IMR-90 (cell line): ENCODE results near the gene PPT2. TPM values are rescaled to one million over a fixed set of nuclear protein-coding genes. Genes with fewer than 3 reads are reported as not detected.

Experiments
- ATAC-seq: fragments of 200-7000 bp; cut with Tn5 transposase; 2 replicates; pipeline ENCODE4 v1.9.1; 2020; ENCODE audit warnings: low read depth, mild to moderate bottlenecking, moderate library complexity
- BruUV-seq: library from RNA; stranded (reverse); fragments of 400-500 nt; replicated peaks from 2 replicates; lab custom pipeline; 2021; lab: Mats Ljungman, UMichigan
- CTCF ChIA-PET: fragments of 300-600 bp; formaldehyde crosslinking; extraction: SDS; loops from one replicate; lab custom pipeline; 2021; ENCODE audit warnings: antibody characterized with exemption; lab: Yijun Ruan, JAX
- POLR2A ChIA-PET: fragments of 300-600 bp; sonication (Branson Sonifier 250); formaldehyde crosslinking; loops from one replicate; lab custom pipeline; 2022; ENCODE audit warnings: antibody characterized with exemption; ENCODE audit not compliant: unreplicated experiment; lab: Charles Lee
- DNase-seq: peaks from one replicate; pipeline ENCODE4 v3.0.0; 2013
- H2AFZ ChIP-seq: replicated peaks from 2 replicates; pipeline ENCODE3; 2013; ENCODE audit warnings: low read length, mild to moderate bottlenecking; ENCODE audit not compliant: poor library complexity
- H2AK5ac ChIP-seq: 2 replicates; pipeline ENCODE4 v1.6.1; 2013; ENCODE audit warnings: low read depth, low read length, inconsistent platforms
- H2AK9ac ChIP-seq: replicated peaks from 2 replicates; pipeline ENCODE3; 2013; ENCODE audit warnings: mild to moderate bottlenecking, low read depth, low read length, moderate library complexity; ENCODE audit not compliant: poor library complexity
- H2BK120ac ChIP-seq: 2 replicates; pipeline ENCODE4 v1.6.1; 2013; ENCODE audit warnings: low read depth, low read length, inconsistent platforms
- H2BK15ac ChIP-seq: 3 replicates; pipeline ENCODE4 v1.6.1; 2013; ENCODE audit warnings: low read depth, low read length, inconsistent platforms
- H2BK20ac ChIP-seq: 2 replicates; pipeline ENCODE4 v1.6.1; 2013; ENCODE audit warnings: low read depth, mild to moderate bottlenecking, inconsistent platforms, low read length, moderate library complexity
- H2BK5ac ChIP-seq: 2 replicates; pipeline ENCODE4 v1.6.1; 2013; ENCODE audit warnings: mild to moderate bottlenecking, low read depth, low read length, inconsistent platforms; ENCODE audit not compliant: poor library complexity, severe bottlenecking
- H3K14ac ChIP-seq: replicated peaks from 2 replicates; pipeline ENCODE4 v1.6.1; 2013; ENCODE audit warnings: low read depth, low read length, inconsistent platforms
- H3K18ac ChIP-seq: 2 replicates; pipeline ENCODE4 v1.6.1; 2013; ENCODE audit warnings: low read depth, low read length, control low read depth
- H3K23ac ChIP-seq: 2 replicates; pipeline ENCODE4 v1.6.1; 2013; ENCODE audit warnings: low read depth, low read length, inconsistent platforms
- H3K27ac ChIP-seq: 2 replicates; pipeline ENCODE4 v1.5.1; 2013; ENCODE audit warnings: mild to moderate bottlenecking, control low read depth, low read length; ENCODE audit not compliant: insufficient read depth
- H3K27me3 ChIP-seq: 2 replicates; pipeline ENCODE4 v1.6.1; 2013; ENCODE audit warnings: low read length; ENCODE audit not compliant: control insufficient read depth, insufficient read depth
- H3K36me3 ChIP-seq: 2 replicates; pipeline ENCODE4 v1.6.1; 2013; ENCODE audit warnings: low read length, mixed read lengths; ENCODE audit not compliant: control insufficient read depth, insufficient read depth
- H3K4ac ChIP-seq: 2 replicates; pipeline ENCODE4 v1.6.1; 2013; ENCODE audit warnings: low read depth, low read length, inconsistent platforms
- H3K4me1 ChIP-seq: 2 replicates; pipeline ENCODE4 v1.6.1; 2013; ENCODE audit warnings: low read length, mixed read lengths; ENCODE audit not compliant: control insufficient read depth, insufficient read depth
- H3K4me2 ChIP-seq: 2 replicates; pipeline ENCODE4 v1.6.1; 2013; ENCODE audit warnings: low read depth, mild to moderate bottlenecking, control low read depth, low read length, moderate library complexity
- H3K4me3 ChIP-seq: 2 replicates; pipeline ENCODE4 v1.5.1; 2013; ENCODE audit warnings: low read depth, mild to moderate bottlenecking, control low read depth, low read length, moderate library complexity; ENCODE audit not compliant: insufficient read depth
- H3K56ac ChIP-seq: 2 replicates; pipeline ENCODE4 v1.6.1; 2013; ENCODE audit warnings: low read length, inconsistent platforms; ENCODE audit not compliant: insufficient read depth; ENCODE audit errors: extremely low read depth
- H3K79me1 ChIP-seq, 2 experiments: 2 replicates each; pipeline ENCODE4 v1.6.1; 2013; ENCODE audit warnings: low read length in 2 of 2, inconsistent platforms in 1 of 2, low read depth in 1 of 2
- H3K9ac ChIP-seq: 2 replicates; pipeline ENCODE4 v1.6.1; 2013; ENCODE audit warnings: low read depth, low read length, control low read depth
- H3K9me1 ChIP-seq: 2 replicates; pipeline ENCODE4 v1.6.1; 2013; ENCODE audit warnings: low read length, inconsistent platforms; ENCODE audit not compliant: insufficient read depth
- H3K9me3 ChIP-seq: 2 replicates; pipeline ENCODE4 v1.6.1; 2013; ENCODE audit warnings: low read length; ENCODE audit not compliant: control insufficient read depth, insufficient read depth
- H4K20me1 ChIP-seq: 2 replicates; pipeline ENCODE4 v1.6.1; 2013; ENCODE audit warnings: low read length, inconsistent platforms; ENCODE audit not compliant: insufficient read depth
- H4K5ac ChIP-seq: 2 replicates; pipeline ENCODE4 v1.6.1; 2013; ENCODE audit warnings: mild to moderate bottlenecking, low read depth, low read length, control low read depth
- H4K8ac ChIP-seq, 2 experiments: 2 replicates each; pipeline ENCODE4 v1.6.1; 2013; ENCODE audit warnings: low read depth in 2 of 2, low read length in 2 of 2, control low read depth in 1 of 2, inconsistent platforms in 1 of 2
- H4K91ac ChIP-seq: 2 replicates; pipeline ENCODE4 v1.6.1; 2013; ENCODE audit warnings: low read depth, low read length, inconsistent platforms; ENCODE audit not compliant: insufficient read depth
- CEBPB ChIP-seq: IDR thresholded peaks from 2 replicates; pipeline ENCODE4 v1.6.1; 2012; ENCODE audit warnings: low read depth, low read length, improper control_type of control experiment
- MXI1 ChIP-seq: IDR thresholded peaks from 2 replicates; pipeline ENCODE4 v1.6.1; 2012; ENCODE audit warnings: low read depth, mild to moderate bottlenecking, low read length, moderate library complexity, borderline replicate concordance
- WGBS, 2 experiments: methylation state at CpG; one replicate each; pipeline versions ENCODE4 v1.1.5 to v1.1.7; 2013; ENCODE audit warnings: missing lambda C conversion rate in 2 of 2; ENCODE audit not compliant: insufficient read length in 1 of 2; ENCODE audit errors: extremely low coverage in 2 of 2; 5-methylcytosine and 5-hydroxymethylcytosine counted together
- dilution Hi-C: fragments of 300-500 bp; cut with HindIII; formaldehyde crosslinking; loops from one replicate; pipeline ENCODE4 v1.14.3; 2018; ENCODE audit warnings: low sequenced_read_pairs; ENCODE audit not compliant: unreplicated experiment
- in situ Hi-C: fragments of 300-500 bp; cut with MboI; formaldehyde crosslinking; loops from 3 replicates; pipeline ENCODE4 v1.14.3; 2019; ENCODE audit warnings: low sequenced_read_pairs, inconsistent platforms, mixed read lengths
- intact Hi-C: fragments of 100-400 bp; cut with micrococcal nuclease; formaldehyde crosslinking; loops from 2 replicates; pipeline ENCODE4 v1.10.0; 2022
- polyA plus RNA-seq, 3 experiments: library from polyadenylated mRNA; depleted of rRNA; stranded (reverse); fragments of >200 nt; gene quantifications; 2 replicates each; pipeline ENCODE4 v1.2.3, GENCODE V29; 2012; ENCODE audit warnings: low replicate concordance in 1 of 3
- total RNA-seq: library from RNA; depleted of rRNA; stranded (reverse); fragments of >200 nt; gene quantifications from 2 replicates; pipeline ENCODE4 v1.2.3, GENCODE V29; 2012

PPT2 gene
- total and polyA plus RNA-seq, 2 of the 4 experiments (the other 2 are of a cell fraction) = 3.2 to 16.2 TPM

GRCh38 chr6:32146287-32146686 lies 7.7 kb upstream of the PPT2 start:
- Histone ChIP-seq H2BK120ac (no peak overlapping the region), H2AFZ (no peak overlapping the region), H3K27me3 (peaks cover 27% of the 10 kb centered on the region), H3K4me3 (no peak overlapping the region), H3K56ac (no peak overlapping the region), H2AK9ac (no peak overlapping the region), H3K4ac (no peak overlapping the region), H3K9ac (0 out of 2 replicates have a peak overlapping the region, but pooled peaks have one; percentile 17), H2BK5ac (no peak overlapping the region), H3K14ac (no peak overlapping the region), H3K23ac (no peak overlapping the region), H3K4me2 (no peak overlapping the region), H4K5ac (no peak overlapping the region), H3K4me1 (peaks cover 4% of the 10 kb centered on the region; the same call in 1 of the 2 replicates), H3K18ac (no peak overlapping the region), H3K27ac (no peak overlapping the region), H4K91ac (no peak overlapping the region), H2AK5ac (no peak overlapping the region), H2BK20ac (peak overlapping the region; percentile 4; the same call in 1 of the 2 replicates), H4K20me1 (no peaks in the 10 kb centered on the region), H2BK15ac (no peak overlapping the region; the same call in 2 of the 3 replicates), H3K79me1 (no peaks in the 10 kb centered on the region), H3K9me3 (peaks cover 2% of the 10 kb centered on the region; the same call in 1 of the 2 replicates), H3K9me1 (0 out of 2 replicates have a peak, but pooled peaks cover 3% of the 10 kb centered on the region), H4K8ac (no peak overlapping the region), H3K36me3 (peaks cover 2% of the 10 kb centered on the region; the same call in 1 of the 2 replicates)
- intact Hi-C loops = no loop called here
- TF ChIP-seq MXI1 (no peak), CEBPB (peak; percentile 54; the same call in 1 of the 2 replicates)
- in situ Hi-C loops = no loop called here
- ChIA-PET CTCF (interaction anchor here (0.9 kb wide), 2 partner anchors 10 kb away, joined by 3 to 4 read pairs; no protein-coding TSS in a partner anchor), POLR2A (no interaction called here)
- dilution Hi-C loops = no loop called here
- DNase-seq = no peak
- WGBS, 2 experiments = no CpG with 5 or more reads among the region's 1 CpG
- no TSS peak for BruUV-seq
- ATAC-seq = no peak
